ENCODE results near the gene AKAP6. TPM values are rescaled to one million over a fixed set of nuclear protein-coding genes. Genes with fewer than 3 reads are reported as not detected.

The AKAP6 gene
- total RNA-seq, 1 donor from 2014 or later, result 600 TPM

- Mint-ChIP-seq H3K9me3 (ENCODE audit: unreplicated experiment) (peaks cover 7% of the 10 kb centered on the region), H3K4me1 (ENCODE audit: low read depth, unreplicated experiment) (no peaks in the 10 kb centered on the region), H3K36me3 (ENCODE audit: unreplicated experiment) (peaks cover 5% of the 10 kb centered on the region), H3K4me3 (ENCODE audit: unreplicated experiment) (no peak overlapping the region), H3K27ac (ENCODE audit: unreplicated experiment) (no peak overlapping the region), H3K27me3 (ENCODE audit: unreplicated experiment) (peaks cover 6% of the 10 kb centered on the region)
- DNase-seq, result no peak
- TF ChIP-seq CTCF (IDR thresholded peaks at IDR 0.05; ENCODE audit: partially characterized antibody, unreplicated experiment), result no peak
Observed at GRCh38 chr14:32536175-32536574, 207.1 kb downstream of the AKAP6 start.

GRCh38 chr14:32537166-32537565 lies 208.1 kb downstream of the AKAP6 start:
- Mint-ChIP-seq H3K36me3 (ENCODE audit: unreplicated experiment) (peaks cover 5% of the 10 kb centered on the region), H3K4me1 (ENCODE audit: low read depth, unreplicated experiment) (no peaks in the 10 kb centered on the region), H3K4me3 (ENCODE audit: unreplicated experiment) (no peak overlapping the region), H3K27ac (ENCODE audit: unreplicated experiment) (no peak overlapping the region), H3K27me3 (ENCODE audit: unreplicated experiment) (peaks cover 6% of the 10 kb centered on the region), H3K9me3 (ENCODE audit: unreplicated experiment) (peaks cover 7% of the 10 kb centered on the region)
- TF ChIP-seq CTCF (IDR thresholded peaks at IDR 0.05; ENCODE audit: partially characterized antibody, unreplicated experiment), result no peak
- no peak for DNase-seq

GRCh38 chr14:32542507-32542906 lies 213.4 kb downstream of the AKAP6 start:
- no peaks in the 10 kb centered on the region for H3K4me1 Mint-ChIP-seq (ENCODE audit: low read depth, unreplicated experiment)
- no peak for DNase-seq

GRCh38 chr14:32545095-32545494 lies 216.0 kb downstream of the AKAP6 start:
- Mint-ChIP-seq H3K27ac (ENCODE audit: unreplicated experiment) (no peak overlapping the region), H3K4me3 (ENCODE audit: unreplicated experiment) (no peak overlapping the region), H3K27me3 (ENCODE audit: unreplicated experiment) (peaks cover 7% of the 10 kb centered on the region), H3K36me3 (ENCODE audit: unreplicated experiment) (peaks cover 5% of the 10 kb centered on the region), H3K4me1 (ENCODE audit: low read depth, unreplicated experiment) (no peaks in the 10 kb centered on the region), H3K9me3 (ENCODE audit: unreplicated experiment) (peaks cover 15% of the 10 kb centered on the region)
- TF ChIP-seq CTCF (IDR thresholded peaks at IDR 0.05; ENCODE audit: partially characterized antibody, unreplicated experiment), result no peak
- DNase-seq, result no peak

More at GRCh38 chr14:32542507-32542906, 213.4 kb downstream of the AKAP6 start:
- Mint-ChIP-seq H3K4me3 (ENCODE audit: unreplicated experiment) (no peak overlapping the region), H3K27ac (ENCODE audit: unreplicated experiment) (no peak overlapping the region), H3K27me3 (ENCODE audit: unreplicated experiment) (peaks cover 1% of the 10 kb centered on the region), H3K36me3 (ENCODE audit: unreplicated experiment) (no peaks in the 10 kb centered on the region), H3K9me3 (ENCODE audit: unreplicated experiment) (peaks cover 12% of the 10 kb centered on the region)
- no peak for TF ChIP-seq CTCF (IDR thresholded peaks at IDR 0.05; ENCODE audit: partially characterized antibody, unreplicated experiment)

GRCh38 chr14:32545506-32546210 lies 216.6 kb downstream of the AKAP6 start:
- peaks cover 5% of the 10 kb centered on the region for H3K36me3 Mint-ChIP-seq (ENCODE audit: unreplicated experiment)
- no peak overlapping the region for H3K27ac Mint-ChIP-seq (ENCODE audit: unreplicated experiment)
- peaks cover 7% of the 10 kb centered on the region for H3K27me3 Mint-ChIP-seq (ENCODE audit: unreplicated experiment)
- no peak for DNase-seq
- H3K4me3 Mint-ChIP-seq (ENCODE audit: unreplicated experiment), result no peak overlapping the region
- H3K4me1 Mint-ChIP-seq (ENCODE audit: low read depth, unreplicated experiment), result peaks cover under 1% of the 10 kb centered on the region
- peaks cover 15% of the 10 kb centered on the region for H3K9me3 Mint-ChIP-seq (ENCODE audit: unreplicated experiment)
- TF ChIP-seq CTCF (IDR thresholded peaks at IDR 0.05; ENCODE audit: partially characterized antibody, unreplicated experiment), result no peak

Data from glutamatergic neuron (in vitro differentiated cells).